DOHH2 (cell line): ENCODE data around the gene CPZ.

ENCODE experiments used
- H3F3A ChIP-seq: fragments of 200-600 bp; sonication (generic), shearing (Covaris generic); 2 replicates; pipeline ENCODE4 v1.6.0; 2016; ENCODE audit warnings: antibody characterized with exemption, mild to moderate bottlenecking; ENCODE audit not compliant: control insufficient read depth, insufficient read depth
- H3K27ac ChIP-seq: fragments of 200-600 bp; sonication (generic); 2 replicates; pipeline ENCODE4 v1.5.1; 2014; ENCODE audit warnings: low read depth, mild to moderate bottlenecking, low read length, moderate library complexity
- H3K27me3 ChIP-seq: fragments of 200-600 bp; sonication (generic); 2 replicates; pipeline ENCODE4 v1.6.1; 2014; ENCODE audit warnings: mild to moderate bottlenecking, low read length, mixed read lengths; ENCODE audit not compliant: control insufficient read depth
- H3K36me3 ChIP-seq: fragments of 200-600 bp; sonication (generic); 2 replicates; pipeline ENCODE4 v1.6.1; 2014; ENCODE audit warnings: mild to moderate bottlenecking, low read length, moderate library complexity, mixed read lengths; ENCODE audit not compliant: control insufficient read depth
- H3K4me1 ChIP-seq: fragments of 200-600 bp; sonication (generic); 2 replicates; pipeline ENCODE4 v1.6.1; 2014; ENCODE audit warnings: mild to moderate bottlenecking, low read length, mixed read lengths; ENCODE audit not compliant: control insufficient read depth
- H3K4me2 ChIP-seq: fragments of 200-600 bp; sonication (generic); 2 replicates; pipeline ENCODE4 v1.6.0; 2014; ENCODE audit warnings: mild to moderate bottlenecking, low read length, moderate library complexity
- H3K4me3 ChIP-seq: fragments of 200-600 bp; sonication (generic); 2 replicates; pipeline ENCODE4 v1.5.1; 2014; ENCODE audit warnings: mild to moderate bottlenecking, low read length, mixed read lengths
- H3K79me2 ChIP-seq: fragments of 200-600 bp; sonication (generic); 2 replicates; pipeline ENCODE4 v1.6.1; 2014; ENCODE audit warnings: mild to moderate bottlenecking, low read length, mixed read lengths; ENCODE audit not compliant: control insufficient read depth
- H3K9me2 ChIP-seq: fragments of 200-600 bp; sonication (generic); replicated peaks from 2 replicates; pipeline ENCODE4 v1.6.1; 2014; ENCODE audit warnings: mild to moderate bottlenecking, low read length, mixed read lengths; ENCODE audit not compliant: control insufficient read depth
- H3K9me3 ChIP-seq: fragments of 200-600 bp; sonication (generic); 2 replicates; pipeline ENCODE4 v1.6.1; 2014; ENCODE audit warnings: antibody characterized with exemption, low read length, mixed read lengths; ENCODE audit not compliant: control insufficient read depth, insufficient read depth
- H4K20me1 ChIP-seq: fragments of 200-600 bp; sonication (generic); 2 replicates; pipeline ENCODE4 v1.6.0; 2014; ENCODE audit warnings: low read depth, mild to moderate bottlenecking, antibody characterized with exemption, low read length, moderate library complexity; ENCODE audit not compliant: control insufficient read depth, insufficient read depth
- CTCF ChIP-seq: fragments of 200-600 bp; sonication (generic); IDR thresholded peaks from one replicate; pipeline ENCODE4 v1.5.1; 2014; ENCODE audit warnings: antibody characterized with exemption, mild to moderate bottlenecking, low read depth, low read length; ENCODE audit not compliant: poor library complexity, severe bottlenecking
- EZH2phosphoT487 ChIP-seq: fragments of 200-600 bp; sonication (generic); IDR thresholded peaks from 2 replicates; pipeline ENCODE4 v1.6.1; 2017; ENCODE audit warnings: borderline replicate concordance, mild to moderate bottlenecking, antibody characterized with exemption, low read length, moderate library complexity, mixed read lengths

The CPZ gene

GRCh38 chr4:8552024-8552423 is 40.5 kb upstream of the CPZ start:
- H3K4me3 ChIP-seq = no peak overlapping the region
- no peak overlapping the region for H3K4me2 ChIP-seq
- H3K27ac ChIP-seq = no peak overlapping the region
- no peaks in the 10 kb centered on the region for H3K27me3 ChIP-seq
- TF ChIP-seq EZH2phosphoT487 (no peak), CTCF (no peak)
- no peaks in the 10 kb centered on the region for H3K9me3 ChIP-seq
- no peaks in the 10 kb centered on the region for H3K79me2 ChIP-seq
- H3K36me3 ChIP-seq = no peaks in the 10 kb centered on the region
- H3F3A ChIP-seq = no peaks in the 10 kb centered on the region
- H3K4me1 ChIP-seq = no peaks in the 10 kb centered on the region
- H4K20me1 ChIP-seq = no peaks in the 10 kb centered on the region
- no peaks in the 10 kb centered on the region for H3K9me2 ChIP-seq

GRCh38 chr4:8552581-8553205 is 39.9 kb upstream of the CPZ start:
- no peak for TF ChIP-seq EZH2phosphoT487
- TF ChIP-seq CTCF = no peak
- no peaks in the 10 kb centered on the region for H3K9me2 ChIP-seq
- no peaks in the 10 kb centered on the region for H3K79me2 ChIP-seq
- no peaks in the 10 kb centered on the region for H3K27me3 ChIP-seq
- H3K4me1 ChIP-seq = no peaks in the 10 kb centered on the region
- no peaks in the 10 kb centered on the region for H3K9me3 ChIP-seq
- no peaks in the 10 kb centered on the region for H3F3A ChIP-seq
- H3K27ac ChIP-seq = no peak overlapping the region
- H3K4me3 ChIP-seq = no peak overlapping the region
- H3K36me3 ChIP-seq = no peaks in the 10 kb centered on the region
- no peak overlapping the region for H3K4me2 ChIP-seq
- H4K20me1 ChIP-seq = no peaks in the 10 kb centered on the region

GRCh38 chr4:8553216-8553615 is 39.3 kb upstream of the CPZ start:
- H3K4me1 ChIP-seq = no peaks in the 10 kb centered on the region
- H3K9me3 ChIP-seq = no peaks in the 10 kb centered on the region
- H3F3A ChIP-seq = no peaks in the 10 kb centered on the region
- no peak overlapping the region for H3K4me3 ChIP-seq
- TF ChIP-seq EZH2phosphoT487 (no peak), CTCF (no peak)
- no peak overlapping the region for H3K4me2 ChIP-seq
- H3K36me3 ChIP-seq = no peaks in the 10 kb centered on the region
- no peaks in the 10 kb centered on the region for H3K27me3 ChIP-seq
- H3K79me2 ChIP-seq = no peaks in the 10 kb centered on the region
- no peaks in the 10 kb centered on the region for H4K20me1 ChIP-seq
- no peaks in the 10 kb centered on the region for H3K9me2 ChIP-seq
- no peak overlapping the region for H3K27ac ChIP-seq
